Testis (tissue), 2 donors: ENCODE data around the gene PNPO.

ENCODE experiments used
- CTCF ChIP-seq, 3 experiments: fragments of 450-650 bp in 2 of 3; fragments of 200-600 bp in 1 of 3; sonication (generic) in 1 of 3; IDR thresholded peaks; one replicate each; pipeline ENCODE4 v1.5.1; 2016 to 2019; ENCODE audit warnings: antibody characterized with exemption in 3 of 3, mild to moderate bottlenecking in 2 of 3, moderate library complexity in 1 of 3
- POLR2A ChIP-seq: fragments of 450-650 bp; IDR thresholded peaks from one replicate; pipeline ENCODE4 v1.6.1; 2017; ENCODE audit warnings: antibody characterized with exemption, mild to moderate bottlenecking, moderate library complexity

GRCh38 chr17:47895856-47896671 is 45.3 kb upstream of the PNPO start, which contains the start of gene SP2:
- no peak for TF ChIP-seq POLR2A
- peak in 2 of 3 experiments; percentile 48 to 82 for TF ChIP-seq CTCF (IDR thresholded peaks at IDR 0.05)
